KG1 (cell line): ENCODE data around the gene NLRX1.

Experiments used
- DNase-seq: peaks from one replicate; lab custom pipeline; 2025; lab: John Stamatoyannopoulos, UW

The NLRX1 gene

GRCh38 chr11:119206511-119207414, 38.2 kb downstream of the NLRX1 start:
- peak; percentile 48 for DNase-seq

DNA sequence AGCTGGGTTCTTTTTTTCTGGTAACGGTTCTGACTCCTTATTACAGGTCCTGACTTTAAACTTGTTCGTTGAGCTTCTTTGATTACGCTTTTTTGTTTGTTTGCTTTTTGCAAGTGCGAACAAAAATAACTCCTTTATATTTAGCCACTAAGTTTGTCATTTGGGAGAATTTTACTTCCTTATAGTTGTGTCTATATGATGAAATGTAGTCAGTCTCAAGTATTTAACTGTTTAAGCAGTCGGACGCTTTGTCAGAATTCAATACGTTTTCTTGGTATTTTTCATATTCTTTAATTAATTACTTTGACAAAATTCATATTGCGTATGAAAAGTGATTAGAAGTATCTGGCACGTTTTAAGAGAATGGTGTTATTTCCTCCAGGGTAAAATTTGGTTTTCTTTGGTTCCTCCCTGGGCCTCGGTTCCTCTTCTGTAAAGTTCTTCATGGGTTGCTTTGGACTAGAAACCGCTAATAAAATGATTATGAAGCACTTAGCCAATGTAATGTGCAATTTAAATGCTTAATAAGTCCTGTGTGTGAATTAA, 39.0 kb downstream of the NLRX1 start:
- DNase-seq: no peak

- no peak for DNase-seq
Observed at GRCh38 chr11:119209186-119209585, 40.7 kb downstream of the NLRX1 start.

DNA sequence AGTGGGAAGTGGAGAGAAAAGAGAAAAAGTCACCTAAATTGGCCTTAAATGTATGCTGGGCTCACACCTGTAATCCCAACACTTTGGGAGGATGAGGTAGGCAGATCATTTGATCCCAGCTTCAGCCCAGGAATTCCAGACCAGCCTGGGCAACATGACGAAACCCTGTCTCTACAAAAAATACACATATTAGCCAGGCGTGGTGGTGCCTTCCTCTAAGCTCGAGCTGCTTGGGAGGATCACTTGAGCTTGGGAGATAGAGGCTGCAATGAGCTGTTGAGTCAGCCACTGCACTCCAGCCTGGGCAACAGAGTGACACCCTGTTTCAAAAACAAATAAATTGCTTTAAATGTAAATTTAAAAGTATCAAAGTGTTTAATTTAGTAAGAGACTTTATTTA, 41.5 kb downstream of the NLRX1 start:
- DNase-seq: no peak

GRCh38 chr11:119218141-119218878, 49.8 kb downstream of the NLRX1 start:
- DNase-seq: no peak

DNA sequence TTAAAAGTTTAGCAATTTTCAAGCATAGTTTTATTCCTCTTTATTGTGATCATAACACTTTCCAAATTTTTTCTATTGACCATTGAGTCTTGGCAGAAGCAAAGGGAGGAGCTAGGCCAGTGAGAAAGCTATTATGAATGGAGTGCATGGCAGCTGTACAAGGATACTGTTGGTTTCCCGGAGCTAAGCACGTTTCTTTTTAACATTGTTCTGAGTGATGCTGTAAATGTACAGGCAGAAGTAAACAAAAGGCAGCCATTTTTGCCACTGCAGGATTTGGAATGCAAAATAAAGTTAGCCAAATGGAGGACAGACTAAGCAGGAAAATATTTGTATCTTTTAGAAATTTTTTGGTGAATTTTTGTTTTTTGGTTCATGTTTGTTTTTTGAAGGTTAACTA, 53.8 kb downstream of the NLRX1 start:
- DNase-seq: no peak

DNA sequence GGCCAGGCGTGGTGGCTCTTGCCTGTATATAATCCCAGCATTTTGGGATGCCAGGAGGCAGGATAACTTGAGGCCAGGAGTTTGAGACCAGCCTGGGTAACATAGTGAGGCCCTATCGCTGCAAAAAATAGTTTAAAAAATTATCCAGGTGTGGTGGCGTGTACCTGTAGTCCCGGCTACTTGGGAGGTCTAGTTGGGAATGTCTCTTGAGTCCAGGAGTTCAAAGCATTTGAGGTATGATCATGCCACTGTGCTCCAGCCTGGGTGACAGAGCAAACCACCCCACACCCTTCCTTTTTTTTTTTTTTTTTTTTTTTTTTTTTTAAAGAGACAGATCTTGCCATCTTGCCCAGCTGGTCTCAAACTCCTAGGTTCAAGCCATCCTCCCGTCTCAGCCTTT, 54.4 kb downstream of the NLRX1 start:
- no peak for DNase-seq

DNA sequence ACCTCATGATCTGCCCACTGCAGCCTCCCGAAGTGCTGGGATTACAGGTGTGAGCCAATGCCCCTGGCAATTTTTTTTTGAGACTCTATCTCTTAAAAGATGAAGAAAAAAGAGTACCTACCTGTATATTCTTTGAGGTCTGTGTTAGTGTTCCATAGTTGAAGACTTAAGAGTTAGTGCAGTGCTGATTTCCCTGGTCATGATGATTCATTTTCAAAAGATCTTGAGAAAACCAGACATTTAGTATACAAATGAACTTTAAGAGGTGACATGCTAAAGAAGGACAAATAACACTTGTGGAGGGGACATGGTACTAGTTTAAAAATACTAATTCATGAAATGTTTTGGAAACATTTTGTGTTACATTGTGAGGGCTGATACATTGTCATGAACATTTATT, 55.3 kb downstream of the NLRX1 start:
- DNase-seq: no peak

DNA sequence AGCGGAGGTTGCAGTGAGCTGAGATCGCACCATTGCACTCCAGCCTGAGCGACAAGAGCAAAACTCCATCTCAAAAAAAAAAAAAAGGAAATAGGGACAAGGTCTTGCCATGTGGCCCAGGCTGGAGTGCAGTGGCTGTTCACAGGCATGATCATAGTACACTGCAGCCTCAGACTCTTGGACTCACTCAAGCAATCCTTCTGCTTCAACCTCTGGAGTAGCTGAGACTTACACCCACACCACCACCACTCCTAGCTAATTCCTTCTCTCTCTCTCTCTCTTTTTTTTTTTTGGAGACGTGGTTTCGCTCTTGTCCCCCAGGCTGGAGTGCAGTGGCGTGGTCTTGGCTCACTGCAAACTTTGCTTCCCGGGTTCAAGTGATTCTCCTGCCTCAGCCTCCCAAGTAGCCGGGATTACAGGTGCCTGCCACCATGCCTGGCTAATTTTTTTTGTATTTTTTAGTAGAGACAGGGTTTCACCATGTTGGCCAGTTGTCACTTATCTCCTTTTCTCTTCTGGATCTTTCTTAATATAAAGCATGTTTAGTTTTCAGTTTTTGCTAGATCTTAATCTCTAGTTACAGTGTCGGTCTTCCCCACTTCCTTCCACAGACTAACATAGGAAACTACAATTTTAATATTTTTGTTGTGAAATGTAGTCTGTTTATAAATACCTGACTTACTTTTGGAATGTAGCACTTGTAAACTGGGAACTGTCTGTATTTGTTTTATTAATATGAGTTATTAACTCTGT, 60.2 kb downstream of the NLRX1 start:
- DNase-seq: peak; percentile 21

DNA sequence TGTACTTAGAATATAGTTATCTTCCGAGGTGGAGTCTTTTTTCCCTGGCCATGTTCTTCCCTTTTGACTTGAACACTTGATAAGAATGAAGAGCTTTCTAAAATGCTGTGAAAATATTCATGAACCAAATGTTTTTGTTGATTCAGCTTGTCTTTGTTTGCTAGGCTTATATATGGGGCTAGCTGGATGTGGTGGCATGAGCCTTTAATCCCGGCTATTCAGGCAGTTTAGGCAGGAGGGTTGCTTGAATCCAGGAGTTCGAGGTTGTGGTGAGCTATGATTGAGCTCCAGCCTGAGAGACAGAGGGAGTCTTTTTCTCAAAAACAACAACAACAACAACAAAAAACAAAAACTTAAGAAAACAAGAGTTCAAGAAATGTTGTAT, 60.8 kb downstream of the NLRX1 start:
- no peak for DNase-seq

- DNase-seq: no peak
Observed at GRCh38 chr11:119229741-119230140, 61.2 kb downstream of the NLRX1 start.
